ENCODE measurements around the gene ANO3.

The ANO3 gene

DNA sequence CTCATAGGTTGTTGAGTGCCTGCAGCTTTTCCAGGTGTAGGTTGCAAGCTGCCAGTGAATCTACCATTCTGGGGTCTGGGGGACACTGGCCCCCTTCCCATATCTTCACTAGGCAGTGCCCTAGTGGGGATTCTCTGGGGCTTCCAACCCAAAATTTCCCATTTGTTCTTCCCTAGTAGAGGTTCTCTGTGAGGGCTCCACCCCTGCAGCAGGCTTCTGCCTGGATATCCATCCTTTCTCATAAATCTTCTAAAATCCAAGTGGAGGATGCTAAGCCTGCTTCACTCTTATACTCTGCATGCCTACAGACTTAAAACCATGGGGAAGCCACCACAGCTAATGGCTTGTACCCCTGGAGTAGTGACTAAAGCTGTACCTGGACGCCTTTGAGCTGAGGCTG is 33.4 kb downstream of the ANO3 start:
- DNase-seq = no peak

DNA sequence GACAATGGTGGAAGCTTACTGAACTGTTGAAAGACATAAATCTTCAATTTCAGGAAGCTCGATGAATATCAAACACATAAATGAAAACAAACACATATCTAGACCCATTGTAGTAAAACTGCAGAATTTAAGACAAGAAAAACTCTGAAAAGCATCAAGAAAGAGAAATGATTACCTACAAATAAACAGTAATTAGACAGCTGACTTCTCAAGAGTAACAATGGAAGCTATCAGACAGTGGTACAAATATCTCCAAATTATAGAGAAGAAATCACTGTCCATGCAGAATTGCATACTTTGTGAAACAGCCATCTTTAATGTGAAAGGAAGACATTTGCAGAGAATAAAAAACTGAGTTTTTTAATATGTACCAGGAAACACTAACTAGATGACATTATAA is 45.7 kb downstream of the ANO3 start:
- DNase-seq = no peak

DNA sequence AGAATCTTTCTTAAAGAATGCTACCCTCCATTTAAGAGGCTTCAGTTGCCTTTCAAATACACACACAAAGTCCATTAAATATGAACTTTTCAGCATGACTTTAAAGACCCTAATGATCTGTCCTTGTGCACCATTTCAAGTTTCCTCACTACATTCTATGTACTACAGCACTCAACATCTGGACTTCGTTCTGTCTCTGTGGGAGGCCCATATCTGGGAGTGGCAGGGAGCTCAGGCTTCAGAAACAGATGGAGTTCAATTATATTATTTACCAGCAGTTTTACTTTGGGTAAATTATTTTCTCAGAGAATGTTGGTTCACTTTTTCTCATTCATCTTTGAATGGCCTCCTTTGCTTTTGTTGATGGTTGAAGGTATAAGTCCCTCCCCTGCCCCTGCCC is 67.4 kb downstream of the ANO3 start:
- DNase-seq = no peak

DNA sequence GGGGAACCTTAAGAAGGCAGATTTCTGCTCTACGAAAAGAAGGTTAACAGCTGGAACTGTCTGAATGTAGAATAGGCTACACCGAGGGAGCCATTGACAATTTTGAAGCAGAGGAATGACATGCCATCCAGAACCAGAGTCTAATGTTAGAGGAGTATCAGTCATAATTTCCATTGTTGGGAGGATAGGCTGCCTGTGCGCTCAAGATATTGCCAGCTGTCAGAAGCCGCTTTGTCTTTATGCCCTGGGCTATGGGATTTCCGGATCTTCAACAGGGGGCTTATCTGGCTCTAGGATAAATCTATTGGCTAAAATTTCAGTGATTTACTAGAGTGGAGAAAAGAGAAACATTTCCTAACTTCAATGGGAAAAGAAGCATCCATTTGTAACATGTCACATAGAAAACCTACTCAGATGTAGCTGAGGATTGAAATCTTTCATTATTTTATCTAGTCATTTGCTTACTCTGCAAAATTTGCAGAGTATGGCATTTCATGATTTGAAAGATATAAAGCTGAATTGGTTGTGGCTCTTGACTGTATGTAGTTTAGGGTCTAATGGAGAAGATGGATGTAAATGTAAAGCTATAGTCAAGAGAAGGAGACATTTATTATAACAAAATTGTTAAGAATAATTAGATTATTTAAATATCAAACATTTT is 78.9 kb downstream of the ANO3 start:
- no peak for DNase-seq

DNA sequence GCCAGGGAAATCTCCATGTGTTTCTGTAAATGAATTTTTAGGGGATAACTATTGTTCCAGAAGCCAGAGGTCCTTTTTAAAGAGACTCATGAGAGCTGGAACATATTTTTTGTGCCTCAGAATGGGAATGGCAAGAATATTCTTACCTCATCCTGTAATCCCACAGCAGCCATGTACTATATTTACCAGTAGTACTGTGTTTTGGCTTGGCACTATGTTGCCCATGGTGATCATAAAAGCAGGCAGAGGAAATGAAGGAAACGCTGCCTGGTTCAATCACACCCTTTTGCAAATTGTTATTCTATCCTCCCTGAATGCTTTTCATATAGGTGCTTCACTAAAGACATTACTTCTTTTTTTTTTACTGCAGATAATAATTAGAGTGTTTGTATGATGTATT is 81.0 kb downstream of the ANO3 start:
- DNase-seq = no peak

DNA sequence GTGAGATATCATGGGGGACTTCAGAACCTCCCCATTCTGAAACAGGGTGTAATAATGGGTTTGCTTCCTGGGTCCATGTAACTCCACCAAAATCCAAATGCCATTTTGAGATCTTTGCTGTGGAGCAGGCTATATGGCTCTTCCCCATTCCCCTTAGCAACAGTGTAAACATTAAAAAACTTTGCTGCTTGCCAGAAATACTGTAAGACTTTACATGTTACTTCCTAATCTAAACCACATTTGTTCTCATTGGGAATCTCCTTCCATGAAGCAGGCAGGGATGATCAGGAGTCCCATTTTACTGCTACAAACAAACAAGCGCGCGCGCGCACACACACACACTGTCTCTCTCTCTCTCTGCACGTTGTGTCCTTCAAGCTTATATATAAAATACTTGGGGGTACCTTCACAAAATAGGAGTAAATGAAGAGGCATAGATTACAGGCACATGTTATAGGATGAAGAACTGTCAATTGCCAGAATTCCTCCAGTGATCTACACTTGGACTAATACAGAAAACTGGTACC is 86.5 kb downstream of the ANO3 start:
- DNase-seq = no peak

DNA sequence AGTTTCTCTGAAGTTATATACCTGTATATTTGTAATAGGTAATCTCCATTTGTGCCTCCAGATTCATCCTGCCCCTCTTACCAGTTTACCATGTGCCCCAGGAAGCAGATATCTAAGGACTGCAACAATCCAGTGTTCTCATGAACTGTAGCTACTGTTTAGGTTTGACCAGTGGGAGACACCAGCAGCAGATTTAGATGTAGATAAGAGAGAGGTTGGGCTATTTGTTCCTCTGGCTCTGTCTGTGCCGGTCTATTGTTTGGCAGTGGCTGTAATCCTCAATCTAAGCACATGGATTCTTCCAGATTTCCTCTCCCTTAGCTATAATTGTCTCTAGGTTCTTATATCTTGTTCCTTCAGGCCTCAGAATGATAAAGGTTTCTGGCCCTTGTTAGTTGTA is 88.4 kb downstream of the ANO3 start:
- no peak for DNase-seq

DNA sequence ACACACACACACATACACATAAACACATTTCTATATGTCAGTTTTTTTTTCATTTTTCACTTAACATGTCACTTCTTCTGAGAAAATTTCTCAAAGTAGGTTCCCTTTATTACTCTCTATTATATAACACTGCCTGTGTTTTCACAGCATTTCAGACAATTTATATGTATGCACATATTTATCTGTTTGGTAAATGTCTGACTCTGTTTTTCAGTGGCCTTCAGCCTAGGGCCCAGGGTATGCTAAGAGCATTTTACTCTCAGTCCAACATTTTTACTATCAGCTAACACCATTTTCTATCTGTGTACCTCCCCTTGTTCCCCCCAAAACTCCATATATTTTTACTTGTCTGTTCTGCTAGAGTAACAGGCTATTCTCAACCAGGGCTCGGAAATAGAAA is 92.3 kb downstream of the ANO3 start:
- DNase-seq = no peak

DNA sequence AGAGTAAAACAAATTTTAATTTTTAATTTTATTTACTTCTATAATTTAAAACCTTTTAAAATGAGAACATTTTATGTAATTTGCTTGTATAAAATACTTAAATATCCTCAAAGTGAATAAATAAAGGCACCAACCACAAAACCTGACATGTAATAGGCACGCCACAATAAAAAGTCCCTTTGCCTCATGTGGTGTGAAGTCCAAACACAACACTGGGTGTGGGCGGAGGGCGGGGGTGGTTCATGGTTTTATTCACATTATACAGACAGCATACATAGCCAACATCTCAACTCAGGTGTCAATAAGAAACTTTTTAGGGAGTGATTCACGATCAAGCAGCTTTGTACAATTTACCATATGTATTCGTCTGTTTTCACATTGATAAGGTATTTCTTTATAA is 107.9 kb downstream of the ANO3 start:
- no peak for DNase-seq

DNA sequence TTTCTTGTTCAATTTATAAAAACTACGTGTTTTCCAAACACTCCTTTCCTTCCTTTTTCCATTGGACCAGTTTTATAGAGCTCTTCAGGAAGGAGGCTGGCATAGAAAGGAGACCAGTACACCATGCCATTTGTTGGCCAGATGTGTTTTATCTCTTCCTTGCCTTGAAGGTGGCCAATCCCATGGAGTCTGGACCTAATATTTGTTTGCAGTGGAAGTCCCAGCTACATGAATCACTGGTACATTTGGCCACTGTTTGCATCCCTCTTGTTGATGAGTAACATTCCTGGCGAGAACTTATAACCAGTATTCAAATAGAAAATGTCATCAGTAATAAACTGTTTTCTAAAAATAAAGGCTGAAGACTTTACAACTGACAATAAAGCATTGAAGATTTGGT is 110.2 kb downstream of the ANO3 start:
- no peak for DNase-seq

DNA sequence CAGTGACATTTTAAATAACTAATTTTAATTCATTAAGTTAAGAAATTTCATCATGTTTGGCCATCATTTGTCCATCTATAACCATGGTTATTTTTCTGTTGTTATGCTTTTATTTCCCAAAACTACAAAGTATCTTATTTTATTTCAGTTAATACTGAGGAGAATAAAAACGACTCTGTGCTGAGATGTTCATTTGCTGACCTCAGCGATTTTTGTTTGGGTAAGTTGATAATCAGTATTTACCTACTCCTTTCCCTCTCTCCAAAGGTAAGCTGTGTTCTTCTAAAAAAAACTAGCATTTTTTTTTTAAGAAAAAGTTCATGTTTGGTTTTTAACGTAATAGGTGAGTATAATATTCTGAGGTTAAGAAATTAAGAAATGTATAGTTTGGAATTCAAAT is 111.7 kb downstream of the ANO3 start:
- no peak for DNase-seq

DNA sequence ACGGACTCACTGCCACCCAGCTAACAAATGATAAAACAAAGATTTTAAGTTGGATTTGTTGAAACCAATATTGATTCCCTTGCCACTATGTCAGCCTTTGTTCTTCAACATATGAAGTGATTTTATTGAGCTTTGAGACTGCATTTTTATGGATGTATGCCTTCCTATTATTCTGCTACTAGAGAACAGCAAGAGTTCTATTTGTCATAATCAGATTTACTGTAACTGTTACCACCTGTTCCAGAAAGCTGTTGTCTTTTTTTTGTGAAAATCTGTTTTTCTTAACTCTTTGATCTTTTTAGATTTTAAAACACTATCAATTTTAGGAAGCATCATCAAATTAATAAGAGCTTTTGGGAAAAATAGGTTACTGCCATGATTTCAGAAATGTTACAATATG is 125.7 kb downstream of the ANO3 start:
- DNase-seq = no peak

DNA sequence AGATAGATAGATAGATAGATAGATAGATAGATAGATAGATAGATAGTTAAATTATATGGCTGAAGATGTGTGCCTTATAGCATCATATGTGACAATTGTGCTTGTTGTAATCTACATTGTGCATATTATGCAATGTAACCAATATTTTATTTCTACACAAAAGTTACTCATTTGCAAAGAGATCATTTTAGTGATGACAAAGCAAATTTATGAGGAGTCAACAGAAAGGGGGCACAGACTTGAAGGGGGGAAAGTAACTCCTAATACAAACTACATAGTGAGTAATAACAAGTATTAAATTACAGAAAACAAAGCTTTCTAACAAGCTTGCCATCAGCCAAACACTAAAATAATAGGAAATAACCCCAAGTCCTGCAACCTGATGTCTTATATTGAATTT is 133.3 kb downstream of the ANO3 start:
- no peak for DNase-seq

DNA sequence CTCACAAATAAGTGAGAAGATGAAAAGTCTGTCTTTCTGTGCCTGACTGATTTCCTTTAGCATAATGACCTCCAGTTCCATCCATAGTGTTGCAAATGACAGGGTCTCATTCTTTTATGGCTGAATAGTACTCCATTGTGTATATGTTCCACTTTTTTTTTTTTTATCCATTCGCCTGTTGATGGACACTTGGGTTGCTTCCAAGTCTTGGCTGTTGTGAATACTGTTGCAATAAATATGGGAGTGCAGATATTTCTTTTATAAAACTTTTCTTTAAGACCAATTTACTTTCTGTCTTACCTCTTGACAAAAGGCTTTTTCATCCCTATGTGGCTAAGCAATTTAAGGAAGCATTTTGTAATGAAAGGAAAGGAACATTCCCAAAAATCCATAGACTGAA is 135.6 kb downstream of the ANO3 start:
- DNase-seq = no peak

DNA sequence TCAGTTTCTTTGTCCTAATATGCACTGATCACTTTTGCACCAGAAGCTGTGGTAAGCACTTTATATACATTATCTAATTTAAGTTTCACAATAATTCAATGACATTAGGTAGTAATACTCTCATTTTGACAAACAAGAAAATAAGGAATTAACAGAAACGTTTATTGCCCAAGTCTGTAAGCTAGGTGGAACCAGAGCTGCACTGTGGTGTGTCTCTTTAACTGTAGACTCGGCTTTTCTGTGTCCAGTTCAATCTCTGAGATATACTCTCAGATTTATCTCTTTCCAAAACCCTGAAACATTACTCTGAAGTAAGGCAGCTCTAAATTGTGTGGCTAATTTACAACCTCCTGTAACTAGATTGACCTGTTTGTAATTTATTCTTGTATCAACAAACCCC is 139.1 kb downstream of the ANO3 start:
- DNase-seq = no peak

DNA sequence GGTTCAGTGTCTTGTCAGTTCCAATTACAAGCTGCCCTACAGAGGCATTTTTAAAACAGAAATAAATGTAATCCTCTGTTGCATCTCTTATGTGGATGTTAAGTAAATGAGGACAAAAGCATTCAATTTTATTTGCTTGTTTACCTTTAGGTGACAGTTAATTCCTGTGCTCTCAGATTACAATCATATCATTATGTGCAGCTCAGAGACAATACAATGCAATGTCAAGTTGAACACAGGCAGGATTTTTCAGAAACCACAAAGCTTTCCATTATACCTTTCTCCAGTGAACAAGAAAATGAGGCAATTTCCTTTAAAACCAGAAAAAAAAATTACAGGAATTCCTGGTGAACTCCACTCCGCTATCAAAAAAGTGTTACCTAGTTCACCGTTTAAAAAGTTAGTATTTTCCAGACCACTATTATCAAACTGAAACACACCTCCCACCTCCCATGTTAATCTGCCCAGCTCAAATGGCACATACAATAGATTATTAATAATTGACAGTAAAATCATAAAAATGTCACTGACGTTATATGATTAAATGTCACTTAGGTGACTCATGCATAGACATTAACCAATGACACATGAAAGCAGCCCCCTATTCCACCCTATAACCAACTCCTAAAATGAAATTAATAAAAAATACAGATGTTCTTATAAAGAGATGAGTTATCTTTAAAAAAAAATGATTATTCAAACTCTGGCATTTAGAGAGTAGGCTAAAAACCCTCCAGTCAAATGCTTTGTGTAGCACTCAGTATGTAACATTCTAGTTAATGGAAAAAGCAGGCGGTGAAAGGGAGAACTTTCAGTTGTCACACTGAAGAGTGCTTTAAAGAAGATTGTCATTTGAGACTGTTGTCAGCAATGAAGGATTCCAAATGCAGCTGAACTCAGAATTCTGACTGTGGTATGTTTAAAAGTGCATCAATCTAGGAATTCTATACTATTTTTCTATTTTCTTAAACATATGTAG is 141.6 kb downstream of the ANO3 start:
- DNase-seq = no peak

DNA sequence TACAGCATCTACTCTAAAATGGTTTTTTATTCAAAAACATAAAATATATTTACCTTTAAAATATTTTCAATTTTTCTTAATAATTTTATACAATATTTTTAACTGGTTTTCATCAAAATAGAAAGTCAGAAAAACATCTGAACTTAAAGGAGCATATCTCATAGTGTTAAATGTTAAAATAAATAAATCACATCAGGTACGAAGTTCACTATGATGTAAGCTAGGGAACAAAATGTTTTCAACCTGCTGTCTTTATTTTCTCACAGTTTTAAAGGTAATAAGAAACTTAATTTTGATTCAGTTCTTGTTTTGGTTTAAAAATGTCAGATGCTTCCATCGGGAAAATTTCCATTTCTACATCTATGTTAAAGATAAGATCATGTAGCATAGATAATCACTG is 142.5 kb downstream of the ANO3 start:
- no peak for DNase-seq

DNA sequence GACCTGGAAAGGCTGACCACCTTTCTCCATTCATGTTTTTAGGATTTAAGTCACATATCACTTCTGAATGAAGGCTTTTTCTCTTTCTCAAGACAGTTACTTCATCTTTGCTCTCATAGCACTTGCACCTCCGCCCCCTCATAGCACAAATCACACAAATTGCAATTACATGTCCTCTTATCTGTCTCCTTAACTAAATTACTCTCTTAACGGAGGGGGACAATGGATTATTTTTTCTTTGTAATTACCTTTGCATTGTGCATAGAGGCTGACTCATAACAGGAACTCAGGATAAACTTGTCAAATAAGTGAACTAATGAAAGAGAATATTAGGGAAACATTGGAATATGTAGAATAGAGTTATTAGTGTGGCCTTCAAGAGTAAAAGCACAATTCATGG is 145.5 kb downstream of the ANO3 start:
- DNase-seq = no peak

DNA sequence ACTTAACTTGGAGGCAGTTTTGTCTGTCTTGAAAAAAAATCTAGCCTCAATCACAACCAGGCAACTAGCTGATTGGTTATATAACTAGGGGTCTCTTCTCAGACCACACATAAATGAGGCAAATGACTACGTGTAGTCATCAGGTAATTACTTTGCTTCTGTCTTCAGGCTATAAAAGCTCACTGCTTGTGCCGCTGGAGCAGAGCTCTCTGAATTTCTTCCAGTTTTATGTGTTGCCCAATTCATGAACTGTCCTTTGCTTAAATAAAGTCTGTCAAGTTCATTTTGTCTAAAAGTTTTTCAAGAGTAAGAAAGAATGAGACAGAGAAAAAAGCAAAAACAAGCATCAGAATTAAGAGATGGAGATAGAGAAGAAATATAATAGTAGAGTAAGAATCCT is 146.8 kb downstream of the ANO3 start:
- no peak for DNase-seq

DNA sequence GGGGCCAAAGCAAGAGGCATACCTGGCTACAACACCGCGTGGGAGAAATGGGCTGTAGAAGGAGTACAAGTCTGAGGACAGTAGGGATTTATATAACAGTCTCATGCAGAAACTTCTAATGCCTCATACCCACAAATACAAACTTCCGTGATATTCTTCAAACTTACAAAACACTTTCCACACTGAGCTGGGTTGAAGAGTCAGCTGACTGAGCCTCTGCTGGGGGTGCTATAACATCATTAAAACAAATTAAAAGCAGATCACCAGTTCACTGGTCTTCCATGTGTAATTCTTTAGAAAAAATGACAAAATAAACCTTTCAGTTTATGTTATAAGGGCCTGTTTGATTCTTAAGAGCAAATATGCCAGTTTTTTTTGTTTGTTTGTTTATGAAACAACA is 148.1 kb downstream of the ANO3 start:
- no peak for DNase-seq

DNA sequence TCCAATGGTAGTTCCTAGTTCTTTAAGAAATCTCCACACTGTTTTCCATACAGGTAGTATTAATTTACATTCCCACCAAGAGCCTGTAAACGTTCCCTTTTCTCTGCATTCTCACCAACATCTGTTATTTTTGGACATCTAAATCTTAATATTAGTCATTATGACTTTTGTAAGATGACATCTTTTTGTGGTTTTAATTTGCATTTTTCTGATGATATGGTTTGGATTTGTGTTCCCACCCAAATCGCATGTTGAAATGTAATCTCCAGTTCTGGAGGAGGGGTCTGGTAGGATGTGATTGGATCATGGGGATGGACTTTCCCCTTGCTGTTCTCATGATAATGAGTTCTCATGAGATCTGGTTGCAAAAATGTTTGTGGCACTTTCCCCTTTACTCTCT is 151.2 kb downstream of the ANO3 start:
- DNase-seq = no peak

DNA sequence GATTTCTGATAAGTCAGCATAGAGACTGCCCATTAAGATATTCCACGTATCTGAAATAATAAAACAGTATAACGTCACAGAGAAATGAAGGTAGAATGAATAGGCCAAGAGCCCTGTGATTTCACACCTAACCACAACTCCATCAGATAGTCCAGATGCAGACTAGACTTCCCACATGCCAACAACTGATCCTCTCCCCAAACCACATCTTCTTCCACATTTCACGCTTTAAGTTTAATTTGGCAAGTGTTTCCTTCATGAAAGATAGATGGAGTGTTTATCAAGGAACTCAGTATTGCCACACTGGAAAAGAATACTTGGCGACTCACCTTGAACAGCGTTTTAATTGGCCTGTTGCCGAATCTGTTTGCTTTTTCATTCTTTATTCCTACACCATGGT is 158.6 kb downstream of the ANO3 start:
- no peak for DNase-seq

DNA sequence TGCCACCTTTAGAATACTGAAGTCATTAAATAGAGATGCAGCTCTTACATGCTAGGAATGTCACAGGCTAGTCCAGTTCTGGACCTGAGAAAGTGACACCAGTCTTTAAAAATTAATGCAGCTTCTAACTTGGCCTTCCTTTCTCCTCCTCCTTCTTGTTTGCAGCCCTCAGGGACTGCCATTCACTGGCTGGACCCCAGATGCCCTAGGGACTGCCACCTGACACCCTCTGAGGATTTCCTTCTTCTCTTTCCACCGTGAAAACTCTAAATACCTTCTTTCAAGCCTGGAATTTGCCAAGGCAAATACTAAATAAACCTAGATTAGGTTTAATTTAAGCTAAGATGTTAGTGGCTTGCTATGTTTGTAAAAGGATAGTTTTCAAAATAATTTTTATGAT is 161.7 kb downstream of the ANO3 start:
- no peak for DNase-seq

DNA sequence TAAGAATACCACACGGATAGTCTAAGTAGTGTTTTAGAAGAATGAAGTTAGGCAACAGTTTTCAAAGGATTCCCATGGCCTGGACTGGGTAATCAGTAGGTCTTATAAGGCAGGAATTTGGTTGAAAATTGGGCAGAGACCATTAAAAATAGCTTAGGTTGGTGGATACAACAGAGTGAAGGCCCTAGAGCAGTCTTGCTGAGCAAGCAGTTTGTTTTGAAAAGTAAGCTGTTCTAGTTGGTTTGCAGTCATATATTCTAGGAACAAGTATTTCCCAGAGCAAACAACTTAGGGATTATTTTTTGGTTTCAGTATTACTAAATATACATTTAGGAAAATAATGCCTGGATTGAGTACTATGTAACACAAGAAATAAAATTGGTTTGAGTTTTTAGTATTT is 175.3 kb downstream of the ANO3 start:
- DNase-seq = no peak

All from stimulated activated CD4-positive, alpha-beta T cell treated with anti-CD3 and anti-CD28 coated beads, Interleukin-4, amount 100 ng/mL, for 1 hour (primary cell).